CD4-positive, alpha-beta memory T cell (primary cell): ENCODE results near the gene KCNH5. TPM values are rescaled to one million over a fixed set of nuclear protein-coding genes. Genes with fewer than 3 reads are reported as not detected.

ENCODE experiments used
- CTCF ChIA-PET: fragments of 350-600 bp; sonication (Branson Sonifier 250); formaldehyde crosslinking; loops from one replicate; lab custom pipeline; 2021; ENCODE audit warnings: inconsistent platforms; ENCODE audit not compliant: partially characterized antibody; lab: Charles Lee
- POLR2A ChIA-PET: fragments of 350-600 bp; sonication (Branson Sonifier 250); formaldehyde crosslinking; loops from one replicate; lab custom pipeline; 2021; ENCODE audit not compliant: partially characterized antibody; lab: Charles Lee
- DNase-seq, 5 donors: peaks; one replicate each; pipeline versions ENCODE4 v3.0.0 to v3.0.0-alpha.2; 2020 to 2022; ENCODE audit warnings: mixed read lengths in 1 of 5
- H3K27ac ChIP-seq: one replicate; pipeline ENCODE4 v1.7.0; 2013; ENCODE audit warnings: low read depth, low read length
- H3K27me3 ChIP-seq: 2 replicates; pipeline ENCODE4 v1.7.0; 2013; ENCODE audit warnings: mild to moderate bottlenecking, low read length, moderate library complexity; ENCODE audit not compliant: insufficient read depth
- H3K36me3 ChIP-seq: 2 replicates; pipeline ENCODE4 v1.7.0; 2013; ENCODE audit warnings: mild to moderate bottlenecking, low read length, moderate library complexity; ENCODE audit not compliant: insufficient read depth
- H3K4me1 ChIP-seq: 2 replicates; pipeline ENCODE4 v1.7.0; 2013; ENCODE audit warnings: mild to moderate bottlenecking, low read length, moderate library complexity; ENCODE audit not compliant: insufficient read depth
- H3K4me3 ChIP-seq, 2 donors: one replicate each; pipeline ENCODE4 v1.7.0; 2013; ENCODE audit warnings: low read length in 2 of 2, mild to moderate bottlenecking in 1 of 2
- H3K9me3 ChIP-seq, 2 donors: one replicate each; pipeline ENCODE4 v1.7.0; 2013; ENCODE audit warnings: low read length in 2 of 2, control low read depth in 1 of 2; ENCODE audit not compliant: control insufficient read depth in 1 of 2
- H3K27ac Mint-ChIP-seq, 7 donors: one replicate each; pipeline ENCODE4 v1.8.0; 2020 to 2021; ENCODE audit warnings: mixed read lengths in 7 of 7, mild to moderate bottlenecking in 6 of 7, inconsistent platforms in 3 of 7, moderate library complexity in 3 of 7
- H3K27me3 Mint-ChIP-seq, 2 donors: one replicate each; pipeline ENCODE4 v1.8.0; 2020 to 2021; ENCODE audit warnings: mixed read lengths in 2 of 2
- H3K36me3 Mint-ChIP-seq, 2 donors: one replicate each; pipeline ENCODE4 v1.8.0; 2020 to 2021; ENCODE audit warnings: mixed read lengths in 2 of 2, inconsistent platforms in 1 of 2, mild to moderate bottlenecking in 1 of 2
- H3K4me1 Mint-ChIP-seq, 4 donors: one replicate each; pipeline ENCODE4 v1.8.0; 2020 to 2021; ENCODE audit warnings: mixed read lengths in 4 of 4, mild to moderate bottlenecking in 1 of 4
- H3K4me3 Mint-ChIP-seq, 8 donors: one replicate each; pipeline ENCODE4 v1.8.0; 2020 to 2021; ENCODE audit warnings: mixed read lengths in 8 of 8, mild to moderate bottlenecking in 7 of 8, moderate library complexity in 6 of 8, inconsistent platforms in 3 of 8
- H3K9me3 Mint-ChIP-seq, 8 donors: one replicate each; pipeline ENCODE4 v1.8.0; 2020 to 2021; ENCODE audit warnings: mixed read lengths in 8 of 8, mild to moderate bottlenecking in 5 of 8, inconsistent platforms in 3 of 8, moderate library complexity in 1 of 8
- intact Hi-C: fragments of 100-400 bp; cut with micrococcal nuclease; formaldehyde crosslinking; loops from one replicate; pipeline ENCODE4 v1.15.1; 2023
- polyA plus RNA-seq, 2 donors: library from polyadenylated mRNA; unstranded; fragments of 300-500 nt; fragmentation: Illumina TruSeq; gene quantifications; one replicate each; pipeline ENCODE4 v1.2.3, GENCODE V29; 2021
- total RNA-seq, 2 experiments: library from RNA; stranded (reverse); gene quantifications; one replicate each; pipeline ENCODE4 v1.2.3, GENCODE V29; 2021

KCNH5 gene
- total and polyA plus RNA-seq, 4 experiments from 2014 or later, result not detected

DNA sequence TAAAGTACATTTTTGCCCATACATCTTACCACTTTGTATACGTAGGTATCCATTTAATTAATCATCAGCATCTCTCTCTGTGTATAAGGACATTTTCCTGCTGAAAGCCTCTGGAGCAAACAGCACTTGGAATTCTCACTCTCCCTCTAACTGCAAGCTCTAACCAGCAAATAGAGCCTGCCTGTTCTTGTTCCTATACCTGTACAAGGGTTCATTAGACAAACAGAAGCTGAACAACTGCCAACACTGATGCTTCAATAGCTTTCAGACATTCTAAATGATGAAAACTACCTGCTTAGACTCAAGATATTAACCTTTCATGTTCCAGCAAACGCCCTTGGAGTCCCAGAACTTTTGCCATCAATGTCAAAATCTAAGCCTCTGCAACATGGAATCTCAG lies 98.0 kb downstream of the KCNH5 start:
- Histone ChIP-seq H3K9me3 (no peaks in the 10 kb centered on the region), H3K4me3 (no peak overlapping the region), H3K4me1 (no peaks in the 10 kb centered on the region), H3K36me3 (no peaks in the 10 kb centered on the region), H3K27ac (no peak overlapping the region), H3K27me3 (no peaks in the 10 kb centered on the region)
- Mint-ChIP-seq H3K4me3 (no peak overlapping the region), H3K27ac (no peak overlapping the region), H3K9me3 (peaks cover 0 to 8% (median 0%) of the 10 kb centered on the region in 8 donors), H3K27me3 (no peaks in the 10 kb centered on the region), H3K36me3 (no peaks in the 10 kb centered on the region), H3K4me1 (no peaks in the 10 kb centered on the region)
- DNase-seq, result no peak
- POLR2A ChIA-PET, result no interaction called here
- intact Hi-C loops, result no loop called here
- CTCF ChIA-PET, result no interaction called here

DNA sequence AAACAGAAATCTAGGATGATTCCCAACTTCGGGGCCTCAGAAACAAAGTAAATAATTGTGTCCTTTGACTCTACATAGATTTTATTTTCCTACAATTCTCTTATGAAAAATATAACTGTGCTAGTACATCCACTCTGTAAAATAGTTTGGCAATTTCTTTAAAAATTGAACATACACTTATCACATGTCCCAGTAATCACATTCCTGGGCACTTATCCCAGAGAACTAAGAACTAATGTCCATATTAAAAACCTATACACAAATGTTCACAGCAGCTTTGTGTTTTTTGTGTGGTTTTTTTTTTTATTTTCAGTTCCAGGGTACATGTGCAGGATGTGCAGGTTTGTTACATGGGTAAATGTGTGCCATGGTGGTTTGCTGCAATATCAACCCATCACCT lies 99.0 kb downstream of the KCNH5 start:
- no peak overlapping the region for H3K4me3 ChIP-seq
- Mint-ChIP-seq H3K4me1 (no peaks in the 10 kb centered on the region), H3K9me3 (peaks cover 0 to 8% (median 0%) of the 10 kb centered on the region in 8 donors), H3K36me3 (no peaks in the 10 kb centered on the region), H3K27ac (no peak overlapping the region), H3K4me3 (no peak overlapping the region), H3K27me3 (no peaks in the 10 kb centered on the region)
- H3K27ac ChIP-seq, result no peak overlapping the region
- no peak for DNase-seq
- intact Hi-C loops, result no loop called here
- CTCF ChIA-PET, result no interaction called here
- H3K27me3 ChIP-seq, result no peaks in the 10 kb centered on the region
- POLR2A ChIA-PET, result no interaction called here
- H3K4me1 ChIP-seq, result no peaks in the 10 kb centered on the region
- H3K36me3 ChIP-seq, result no peaks in the 10 kb centered on the region
- H3K9me3 ChIP-seq, result no peaks in the 10 kb centered on the region

DNA sequence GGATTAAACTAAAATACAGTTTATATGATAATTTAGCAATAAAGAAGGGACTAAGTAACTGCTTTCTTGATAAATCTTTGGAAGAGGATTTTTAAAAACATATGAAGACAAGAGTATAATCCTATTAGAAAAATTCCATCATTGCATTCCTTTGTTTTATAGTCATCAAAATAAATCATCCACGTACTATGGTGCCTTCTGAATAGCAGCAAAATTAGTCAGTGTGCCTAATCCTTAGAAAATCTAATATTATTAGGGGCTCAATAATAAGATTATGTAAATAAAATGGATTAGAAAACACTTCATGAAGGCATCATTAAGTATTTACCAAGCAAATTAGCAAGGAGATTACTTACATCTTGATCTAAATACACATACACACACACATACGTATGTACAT lies 102.1 kb downstream of the KCNH5 start:
- Mint-ChIP-seq H3K4me1 (no peaks in the 10 kb centered on the region), H3K27me3 (no peaks in the 10 kb centered on the region), H3K36me3 (no peaks in the 10 kb centered on the region), H3K27ac (no peak overlapping the region), H3K4me3 (no peak overlapping the region), H3K9me3 (peaks cover 0 to 6% (median 0%) of the 10 kb centered on the region in 8 donors)
- Histone ChIP-seq H3K9me3 (no peaks in the 10 kb centered on the region), H3K4me1 (no peaks in the 10 kb centered on the region), H3K4me3 (no peak overlapping the region), H3K27me3 (no peaks in the 10 kb centered on the region), H3K36me3 (no peaks in the 10 kb centered on the region), H3K27ac (no peak overlapping the region)
- ChIA-PET CTCF (no interaction called here), POLR2A (no interaction called here)
- intact Hi-C loops, result no loop called here
- DNase-seq, result no peak

DNA sequence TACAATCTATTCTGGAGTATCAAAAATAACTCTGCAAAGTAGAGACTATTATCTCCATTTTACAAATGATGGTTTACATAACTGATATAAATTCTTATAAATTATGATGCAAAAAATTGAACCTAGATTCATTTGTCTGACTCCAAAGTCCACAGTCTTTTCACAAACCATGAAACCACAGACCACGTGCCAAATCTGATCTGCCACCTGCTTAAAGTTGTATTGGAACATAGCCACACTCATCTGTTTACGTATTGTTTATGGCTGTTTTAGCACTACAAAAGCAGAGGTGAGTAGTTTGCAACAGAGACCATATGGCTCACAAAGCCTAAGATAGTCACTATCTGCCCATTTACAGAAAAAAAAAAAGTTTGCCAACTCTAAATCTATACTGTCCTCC lies 105.3 kb downstream of the KCNH5 start:
- Histone ChIP-seq H3K9me3 (no peaks in the 10 kb centered on the region), H3K4me1 (no peaks in the 10 kb centered on the region), H3K4me3 (no peak overlapping the region), H3K27ac (no peak overlapping the region), H3K36me3 (no peaks in the 10 kb centered on the region), H3K27me3 (no peaks in the 10 kb centered on the region)
- ChIA-PET POLR2A (no interaction called here), CTCF (no interaction called here)
- DNase-seq, result no peak
- Mint-ChIP-seq H3K4me3 (no peak overlapping the region), H3K9me3 (peaks cover 0 to 4% (median 0%) of the 10 kb centered on the region in 8 donors), H3K27ac (no peak overlapping the region), H3K4me1 (no peaks in the 10 kb centered on the region), H3K36me3 (no peaks in the 10 kb centered on the region), H3K27me3 (no peaks in the 10 kb centered on the region)
- intact Hi-C loops, result no loop called here

DNA sequence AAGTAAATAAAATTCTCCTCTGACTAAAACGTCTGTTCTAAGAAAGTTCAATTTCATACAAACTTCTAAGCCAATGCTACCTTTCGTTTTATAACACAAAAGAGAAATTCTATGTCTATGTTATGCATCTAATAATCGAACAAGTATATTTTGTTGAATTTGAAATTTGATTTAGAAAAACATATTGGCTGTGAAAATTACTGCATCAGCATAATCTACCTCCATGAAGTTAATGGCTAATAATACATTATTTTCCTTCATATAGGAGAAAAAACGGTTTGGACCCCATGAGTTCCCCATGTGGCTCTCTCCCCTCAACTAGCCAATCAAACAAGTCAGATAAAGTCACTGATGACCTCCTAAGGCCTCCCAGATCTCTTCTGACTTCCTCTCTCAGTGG lies 106.5 kb downstream of the KCNH5 start:
- ChIA-PET POLR2A (no interaction called here), CTCF (no interaction called here)
- no peak for DNase-seq
- H3K9me3 ChIP-seq, result no peaks in the 10 kb centered on the region
- Mint-ChIP-seq H3K36me3 (no peaks in the 10 kb centered on the region), H3K4me3 (no peak overlapping the region), H3K9me3 (peaks cover 0 to 4% (median 0%) of the 10 kb centered on the region in 8 donors), H3K27me3 (no peaks in the 10 kb centered on the region), H3K4me1 (no peaks in the 10 kb centered on the region), H3K27ac (no peak overlapping the region)
- intact Hi-C loops, result no loop called here
- no peak overlapping the region for H3K27ac ChIP-seq
- no peak overlapping the region for H3K4me3 ChIP-seq
- H3K27me3 ChIP-seq, result no peaks in the 10 kb centered on the region
- H3K4me1 ChIP-seq, result no peaks in the 10 kb centered on the region
- no peaks in the 10 kb centered on the region for H3K36me3 ChIP-seq

DNA sequence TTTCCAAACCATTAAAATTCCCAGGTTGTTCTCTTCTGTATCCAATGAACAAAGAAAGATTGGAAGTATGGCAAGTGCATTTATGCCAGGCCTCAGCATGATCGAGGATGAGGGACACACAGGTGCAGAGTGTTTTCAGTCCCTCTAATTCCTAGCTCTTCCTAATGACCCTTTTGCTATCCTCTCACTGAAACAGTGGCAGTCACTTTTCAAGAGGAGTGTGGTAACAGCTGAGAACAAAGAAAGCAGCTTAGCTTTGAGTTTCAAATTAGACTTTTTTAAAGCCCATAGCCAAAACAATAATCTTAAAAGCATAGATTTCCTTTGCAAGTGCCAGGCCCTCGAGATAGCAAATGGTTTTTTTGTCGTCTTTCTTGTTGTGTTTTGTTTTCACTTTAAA lies 110.8 kb downstream of the KCNH5 start:
- H3K4me3 ChIP-seq, result no peak overlapping the region
- DNase-seq, result no peak
- POLR2A ChIA-PET, result no interaction called here
- no peaks in the 10 kb centered on the region for H3K27me3 Mint-ChIP-seq
- H3K27me3 ChIP-seq, result no peaks in the 10 kb centered on the region
- no peak overlapping the region for H3K4me3 Mint-ChIP-seq
- no peaks in the 10 kb centered on the region for H3K9me3 ChIP-seq
- intact Hi-C loops, result no loop called here
- H3K27ac ChIP-seq, result no peak overlapping the region
- no peaks in the 10 kb centered on the region for H3K36me3 Mint-ChIP-seq
- no peaks in the 10 kb centered on the region for H3K4me1 Mint-ChIP-seq
- CTCF ChIA-PET, result no interaction called here
- H3K4me1 ChIP-seq, result no peaks in the 10 kb centered on the region
- no peak overlapping the region for H3K27ac Mint-ChIP-seq
- no peaks in the 10 kb centered on the region for H3K36me3 ChIP-seq
- peaks cover 0 to 4% (median 0%) of the 10 kb centered on the region in 8 donors for H3K9me3 Mint-ChIP-seq

DNA sequence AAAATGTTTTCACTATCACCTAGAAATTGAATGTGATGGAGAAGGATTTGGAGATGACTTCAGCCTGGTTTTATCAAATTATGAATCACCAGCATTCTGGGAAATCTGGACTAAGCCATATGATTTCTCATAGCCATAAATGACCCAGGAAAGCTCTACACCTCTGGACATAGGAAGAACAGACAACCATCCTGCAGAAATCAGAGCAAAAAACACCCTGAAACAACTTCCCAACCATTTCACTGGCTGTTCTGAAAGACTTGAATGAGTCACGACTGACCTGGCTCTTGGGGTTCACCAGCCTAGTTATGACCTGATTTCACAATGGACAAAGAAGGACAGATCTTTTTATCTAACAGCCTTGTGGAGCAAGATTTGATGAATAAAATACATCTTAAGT lies 123.8 kb downstream of the KCNH5 start:
- no peaks in the 10 kb centered on the region for H3K9me3 ChIP-seq
- H3K4me3 ChIP-seq, result no peak overlapping the region
- no peak for DNase-seq
- POLR2A ChIA-PET, result no interaction called here
- Mint-ChIP-seq H3K27ac (no peak overlapping the region), H3K4me1 (no peaks in the 10 kb centered on the region), H3K9me3 (peaks cover 0 to 5% (median under 1%) of the 10 kb centered on the region in 8 donors), H3K4me3 (no peak overlapping the region), H3K36me3 (no peaks in the 10 kb centered on the region), H3K27me3 (peaks cover 0 to 1% of the 10 kb centered on the region in 2 donors)
- H3K27me3 ChIP-seq, result no peaks in the 10 kb centered on the region
- intact Hi-C loops, result no loop called here
- H3K27ac ChIP-seq, result no peak overlapping the region
- H3K36me3 ChIP-seq, result no peaks in the 10 kb centered on the region
- CTCF ChIA-PET, result no interaction called here
- H3K4me1 ChIP-seq, result no peaks in the 10 kb centered on the region

DNA sequence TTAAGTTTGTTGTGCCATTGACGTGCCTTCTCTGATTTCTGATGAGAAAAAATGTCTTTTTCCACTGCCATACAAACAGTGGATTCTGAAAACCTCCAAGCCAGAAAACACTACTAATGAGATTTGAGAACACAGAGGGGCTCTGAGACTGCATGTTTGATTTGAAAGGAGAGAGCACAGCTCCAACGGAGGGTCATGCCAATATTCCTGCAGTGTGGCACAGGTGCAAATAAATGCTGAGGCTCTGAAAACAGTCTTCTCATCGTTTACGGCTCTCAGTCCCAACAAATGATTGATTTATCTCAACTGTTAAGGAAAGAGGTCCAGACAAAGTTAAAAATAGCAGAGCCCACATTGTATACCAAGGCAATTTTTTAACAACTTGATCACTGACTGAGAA lies 128.7 kb downstream of the KCNH5 start:
- H3K27me3 Mint-ChIP-seq, result peaks cover 0 to 1% of the 10 kb centered on the region in 2 donors
- H3K4me3 ChIP-seq, result no peak overlapping the region
- H3K36me3 ChIP-seq, result no peaks in the 10 kb centered on the region
- POLR2A ChIA-PET, result no interaction called here
- intact Hi-C loops, result no loop called here
- no peak overlapping the region for H3K27ac Mint-ChIP-seq
- H3K4me1 Mint-ChIP-seq, result no peaks in the 10 kb centered on the region
- H3K36me3 Mint-ChIP-seq, result no peaks in the 10 kb centered on the region
- CTCF ChIA-PET, result no interaction called here
- no peak overlapping the region for H3K4me3 Mint-ChIP-seq
- H3K4me1 ChIP-seq, result no peaks in the 10 kb centered on the region
- no peaks in the 10 kb centered on the region for H3K27me3 ChIP-seq
- H3K9me3 ChIP-seq, result no peaks in the 10 kb centered on the region
- DNase-seq, result no peak
- H3K9me3 Mint-ChIP-seq, result peaks cover 0 to 1% (median 0%) of the 10 kb centered on the region in 8 donors
- no peak overlapping the region for H3K27ac ChIP-seq
